Measurements from ENCODE around the gene DENND5B.

GRCh38 chr12:31562594-31563328, 28.2 kb downstream of the DENND5B start:
- TF ChIP-seq RBAK (tag by site-specific recombination; IDR thresholded peaks at IDR 0.05) (no peak), ZNF585B (tag by site-specific recombination; IDR thresholded peaks at IDR 0.05) (no peak), ZBTB44 (tag by site-specific recombination; IDR thresholded peaks at IDR 0.05) (no peak), ZNF266 (tag by site-specific recombination; IDR thresholded peaks at IDR 0.05; ENCODE audit: low read depth) (no peak), CTCF (tag by site-specific recombination; IDR thresholded peaks at IDR 0.05) (no peak), ZNF530 (tag by site-specific recombination; IDR thresholded peaks at IDR 0.05; ENCODE audit: low read depth) (no peak), PRDM1 (tag by site-specific recombination; IDR thresholded peaks at IDR 0.05) (no peak)

Measured in HEK293 (cell line).